Chondrocyte (in vitro differentiated cells): Measurements from ENCODE around the gene GGT6. TPM values are rescaled to one million over a fixed set of nuclear protein-coding genes. Genes with fewer than 3 reads are reported as not detected.

Experiments
- DNase-seq: peaks from one replicate; pipeline ENCODE4 v3.0.0; 2021; ENCODE audit warnings: mixed read lengths, low spot score
- H3K27ac Mint-ChIP-seq: one replicate; pipeline ENCODE4 v1.8.0; 2021; ENCODE audit warnings: mild to moderate bottlenecking, moderate library complexity, mixed read lengths; ENCODE audit not compliant: unreplicated experiment
- H3K27me3 Mint-ChIP-seq: 2 replicates; pipeline ENCODE4 v1.8.0; 2021; ENCODE audit warnings: low read depth, mixed read lengths
- H3K36me3 Mint-ChIP-seq: 2 replicates; pipeline ENCODE4 v1.8.0; 2021; ENCODE audit warnings: low read depth, mixed read lengths
- H3K4me1 Mint-ChIP-seq: 2 replicates; pipeline ENCODE4 v1.8.0; 2021; ENCODE audit warnings: low read depth, mild to moderate bottlenecking, mixed read lengths
- H3K4me3 Mint-ChIP-seq: one replicate; pipeline ENCODE4 v1.8.0; 2021; ENCODE audit warnings: mild to moderate bottlenecking, moderate library complexity, mixed read lengths; ENCODE audit not compliant: unreplicated experiment
- H3K9me3 Mint-ChIP-seq: 2 replicates; pipeline ENCODE4 v1.8.0; 2021; ENCODE audit warnings: low read depth, mixed read lengths
- total RNA-seq: library from RNA; stranded (reverse); gene quantifications from 3 replicates; pipeline ENCODE4 v1.2.1, GENCODE V29; 2021
- TF ChIP-seq, protein P1 (sequence below): fragments of 200-600 bp; sonication (generic); IDR thresholded peaks from 2 replicates; pipeline ENCODE4 v1.5.0; 2021; ENCODE audit warnings: antibody characterized with exemption, mild to moderate bottlenecking, moderate library complexity

Gene GGT6
- total RNA-seq, 1 donor from 2014 or later: not detected

DNA sequence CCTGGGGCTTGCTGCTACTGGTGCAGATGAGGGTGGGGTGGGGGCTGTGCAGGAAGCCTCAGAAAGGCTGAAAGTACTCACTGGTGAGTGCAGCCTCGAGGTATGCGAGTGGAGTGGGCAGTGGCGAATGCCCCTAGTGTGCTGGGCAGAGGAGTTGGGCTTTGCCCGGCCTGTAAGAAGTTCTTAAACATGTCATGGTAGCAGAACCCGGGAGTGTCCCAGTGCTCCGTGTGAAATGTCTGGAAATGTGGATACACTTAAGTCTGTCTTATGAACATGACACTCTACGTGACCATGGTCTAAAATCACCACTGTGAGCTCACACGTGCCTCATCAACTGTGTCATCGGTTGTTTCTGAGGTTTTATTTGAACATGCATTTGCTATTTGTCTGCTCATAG is 25.7 kb upstream of the GGT6 start:
- Mint-ChIP-seq H3K9me3 (no peaks in the 10 kb centered on the region), H3K4me1 (peaks cover 4% of the 10 kb centered on the region), H3K36me3 (no peaks in the 10 kb centered on the region), H3K27me3 (peaks cover 48% of the 10 kb centered on the region), H3K4me3 (no peak overlapping the region), H3K27ac (no peak overlapping the region)
- DNase-seq: no peak
- TF ChIP-seq, protein P1, sequence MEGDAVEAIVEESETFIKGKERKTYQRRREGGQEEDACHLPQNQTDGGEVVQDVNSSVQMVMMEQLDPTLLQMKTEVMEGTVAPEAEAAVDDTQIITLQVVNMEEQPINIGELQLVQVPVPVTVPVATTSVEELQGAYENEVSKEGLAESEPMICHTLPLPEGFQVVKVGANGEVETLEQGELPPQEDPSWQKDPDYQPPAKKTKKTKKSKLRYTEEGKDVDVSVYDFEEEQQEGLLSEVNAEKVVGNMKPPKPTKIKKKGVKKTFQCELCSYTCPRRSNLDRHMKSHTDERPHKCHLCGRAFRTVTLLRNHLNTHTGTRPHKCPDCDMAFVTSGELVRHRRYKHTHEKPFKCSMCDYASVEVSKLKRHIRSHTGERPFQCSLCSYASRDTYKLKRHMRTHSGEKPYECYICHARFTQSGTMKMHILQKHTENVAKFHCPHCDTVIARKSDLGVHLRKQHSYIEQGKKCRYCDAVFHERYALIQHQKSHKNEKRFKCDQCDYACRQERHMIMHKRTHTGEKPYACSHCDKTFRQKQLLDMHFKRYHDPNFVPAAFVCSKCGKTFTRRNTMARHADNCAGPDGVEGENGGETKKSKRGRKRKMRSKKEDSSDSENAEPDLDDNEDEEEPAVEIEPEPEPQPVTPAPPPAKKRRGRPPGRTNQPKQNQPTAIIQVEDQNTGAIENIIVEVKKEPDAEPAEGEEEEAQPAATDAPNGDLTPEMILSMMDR: no peak

DNA sequence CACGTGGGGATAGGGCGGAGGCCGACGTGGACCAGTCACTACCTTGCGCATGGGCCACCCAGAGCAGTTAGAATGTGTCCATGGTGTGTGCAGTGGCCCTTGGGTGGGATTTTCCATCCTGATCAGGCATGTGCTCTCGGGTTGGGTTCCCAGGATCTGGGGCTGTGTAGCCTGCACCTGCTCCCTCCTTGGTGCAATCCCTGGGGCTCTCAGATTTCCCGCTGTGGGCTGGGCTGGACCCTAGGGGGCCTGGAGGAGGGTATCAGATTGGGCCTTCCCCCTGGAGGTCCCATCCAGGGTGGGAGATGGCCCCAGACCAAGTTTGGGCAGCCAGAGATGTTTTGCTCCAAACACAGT is 25.2 kb upstream of the GGT6 start:
- TF ChIP-seq, protein P1: no peak
- Mint-ChIP-seq H3K4me1 (peaks cover 4% of the 10 kb centered on the region), H3K27ac (no peak overlapping the region), H3K36me3 (no peaks in the 10 kb centered on the region), H3K27me3 (peaks cover 48% of the 10 kb centered on the region), H3K9me3 (no peaks in the 10 kb centered on the region), H3K4me3 (peak overlapping the region; percentile 44)
- DNase-seq: no peak

DNA sequence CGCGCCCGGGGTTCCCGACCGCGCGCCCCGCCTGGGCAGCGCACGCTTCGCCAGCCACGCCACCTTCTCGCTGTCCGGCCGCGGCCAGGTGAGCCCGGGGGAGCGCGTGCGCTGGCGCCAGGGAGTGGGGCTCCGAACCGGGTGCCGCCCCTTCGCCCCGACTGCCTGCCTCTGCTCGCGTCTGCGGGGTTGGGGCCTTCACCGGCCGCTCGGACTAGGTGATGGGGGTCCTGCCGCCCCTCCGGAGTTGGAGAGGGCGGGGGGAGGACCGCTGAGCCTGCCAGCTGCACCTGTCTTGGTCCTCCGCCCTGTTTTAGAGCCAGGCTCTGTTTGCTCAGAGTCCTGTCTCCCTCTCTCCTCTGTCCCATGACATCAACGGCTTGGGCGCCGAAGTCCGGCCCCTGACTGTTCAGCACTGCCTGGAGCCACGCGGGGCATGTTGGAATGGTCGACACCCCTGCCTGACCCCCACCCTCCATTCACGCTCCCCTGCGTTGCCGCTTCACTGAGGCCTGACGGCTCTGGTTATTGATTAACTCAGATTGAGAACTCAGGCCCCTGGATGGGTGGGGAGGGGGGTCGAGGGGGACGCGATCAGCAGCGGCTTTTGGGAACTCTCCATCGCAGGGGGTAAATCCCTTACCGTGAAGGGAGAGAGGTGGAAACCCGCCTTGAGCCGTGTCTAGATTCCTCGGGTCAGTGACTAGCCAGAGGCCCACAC is 24.7 kb upstream of the GGT6 start:
- H3K27ac Mint-ChIP-seq: no peak overlapping the region
- H3K27me3 Mint-ChIP-seq: peaks cover 43% of the 10 kb centered on the region
- TF ChIP-seq, protein P1: no peak
- H3K36me3 Mint-ChIP-seq: no peaks in the 10 kb centered on the region
- H3K4me3 Mint-ChIP-seq: peak overlapping the region; percentile 44
- DNase-seq: no peak
- H3K9me3 Mint-ChIP-seq: no peaks in the 10 kb centered on the region
- H3K4me1 Mint-ChIP-seq: peaks cover 4% of the 10 kb centered on the region

DNA sequence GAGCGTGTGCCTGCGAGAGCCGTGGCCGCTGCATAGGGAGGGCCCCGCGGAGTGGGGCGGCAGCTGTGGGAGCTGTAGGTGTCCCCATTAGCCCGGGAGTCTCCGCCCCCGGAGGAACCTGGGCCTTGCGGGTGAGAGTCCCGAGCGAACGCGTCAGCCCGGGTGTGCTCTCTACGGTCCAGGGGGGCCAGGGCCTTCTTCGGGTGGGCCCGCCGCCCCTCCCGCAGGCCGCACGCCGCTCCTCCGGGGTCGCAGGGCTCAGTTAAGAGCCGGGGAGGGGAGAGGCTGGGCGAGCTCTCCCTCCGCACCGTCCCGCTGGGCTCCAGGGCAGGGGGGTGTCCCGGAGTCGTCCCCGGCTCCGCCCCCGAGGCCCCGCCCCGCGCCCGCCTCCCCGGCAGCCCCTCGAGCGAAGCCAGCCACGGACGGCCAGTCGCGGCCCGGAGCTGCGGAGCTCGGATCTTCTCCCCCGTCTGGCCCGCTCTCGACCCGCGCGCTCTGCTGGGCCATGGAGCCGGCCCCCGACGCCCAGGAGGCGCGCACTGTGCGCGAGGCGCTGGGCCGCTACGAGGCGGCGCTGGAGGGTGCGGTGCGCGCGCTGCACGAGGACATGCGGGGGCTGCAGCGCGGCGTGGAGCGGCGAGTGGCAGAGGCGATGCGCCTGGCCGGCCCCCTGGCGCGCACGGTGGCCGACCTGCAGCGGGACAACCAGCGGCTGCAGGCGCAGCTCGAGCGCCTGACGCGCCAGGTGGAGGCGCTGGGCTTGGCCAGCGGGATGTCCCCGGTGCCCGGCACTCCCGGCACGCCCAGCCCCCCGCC is 23.9 kb upstream of the GGT6 start, which contains the start of gene SMTNL2:
SMTNL2 (plus strand) TSS at position 429 of the 816 bp plus-strand sequence; CDS start at position 506, 77 bp downstream.
- no peak within 1 kb of the TSS for H3K27ac Mint-ChIP-seq
- TF ChIP-seq, protein P1: peak; percentile 60

DNA sequence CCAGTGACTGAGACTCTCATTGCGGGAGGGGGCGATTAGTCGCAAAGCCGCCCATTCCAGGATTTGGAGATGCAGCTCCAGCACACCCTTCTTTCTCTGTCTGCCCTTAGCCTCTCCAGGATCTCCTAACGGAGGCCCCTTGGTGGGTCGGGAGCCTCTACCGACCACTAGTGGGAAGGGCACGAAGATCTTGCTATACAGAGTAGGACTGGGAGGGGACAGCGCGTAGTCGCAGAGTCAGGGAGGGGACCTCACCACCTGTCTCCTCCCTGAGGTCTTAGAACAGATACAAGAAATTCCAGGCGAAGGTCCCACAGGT is 23.4 kb upstream of the GGT6 start:
- peaks cover 4% of the 10 kb centered on the region for H3K4me1 Mint-ChIP-seq
- no peaks in the 10 kb centered on the region for H3K9me3 Mint-ChIP-seq
- H3K27me3 Mint-ChIP-seq: peaks cover 43% of the 10 kb centered on the region

More for the DNA sequence above, 23.9 kb upstream of the GGT6 start, which contains the start of gene SMTNL2:
- Mint-ChIP-seq H3K9me3 (no peaks in the 10 kb centered on the region), H3K4me1 (peaks cover 4% of the 10 kb centered on the region), H3K36me3 (no peaks in the 10 kb centered on the region), H3K27me3 (peaks cover 43% of the 10 kb centered on the region), H3K4me3 (peak within 1 kb of the TSS; percentile 69)
- no peak for DNase-seq

More for the DNA sequence above, 23.4 kb upstream of the GGT6 start:
- TF ChIP-seq, protein P1: peak; percentile 73
- Mint-ChIP-seq H3K27ac (no peak overlapping the region), H3K36me3 (no peaks in the 10 kb centered on the region), H3K4me3 (peak overlapping the region; percentile 69)
- DNase-seq: no peak
